ENCODE results near the gene PARK7. TPM values are rescaled to one million over a fixed set of nuclear protein-coding genes. Genes with fewer than 3 reads are reported as not detected.
A peak's percentile ranks its signal among the peaks of the same experiment; 100 is the strongest.

PARK7 gene
- total RNA-seq, 1 experiment from 2014 or later: 352 TPM

GRCh38 chr1:8016210-8016894, 54.8 kb downstream of the PARK7 start:
- POLR2A ChIA-PET (ENCODE audit: low non-redundant PET): no interaction called here

GRCh38 chr1:8016895-8017241, 55.4 kb downstream of the PARK7 start:
- ChIA-PET CTCF (interaction anchor here (0.5 to 3.7 kb wide), 6 partner anchors 41 to 703 kb away, joined by 3 to 26 read pairs (median 6); no protein-coding TSS in a partner anchor), POLR2A (ENCODE audit: low non-redundant PET) (no interaction called here)
- no peak for DNase-seq (ENCODE audit: low spot score)
- BruUV-seq (replicated peaks): no TSS peak
- no peak for TF ChIP-seq CTCF (conservative IDR thresholded peaks at IDR 0.05; ENCODE audit: low read depth, low read length)
- TF ChIP-seq EZH2 (IDR thresholded peaks at IDR 0.05; ENCODE audit: borderline replicate concordance, low read depth, low read length, poor library complexity, severe bottlenecking): no peak
- no peaks in the 10 kb centered on the region for H3K27me3 ChIP-seq (replicated peaks; ENCODE audit: insufficient read depth, low read depth, low read length, poor library complexity)
- H3K9me3 ChIP-seq (ENCODE audit: low read depth, low read length, poor library complexity, severe bottlenecking): no peaks in the 10 kb centered on the region
- intact Hi-C loops (cut with micrococcal nuclease; ENCODE audit: unreplicated experiment): loop anchor here (1.0 to 10.0 kb wide), 2 partner anchors 297 to 328 kb away; no protein-coding TSS in a partner anchor
- H3K27ac ChIP-seq (ENCODE audit: low read depth, low read length, poor library complexity, severe bottlenecking): no peak overlapping the region
- H3K4me3 ChIP-seq (ENCODE audit: low read depth, low read length, poor library complexity, severe bottlenecking): no peak overlapping the region
- H3K4me1 ChIP-seq (ENCODE audit: insufficient read depth, low read length, poor library complexity, severe bottlenecking): peaks cover 72% of the 10 kb centered on the region
- H3K36me3 ChIP-seq (ENCODE audit: insufficient read depth, low read length, poor library complexity, severe bottlenecking): peaks cover 30% of the 10 kb centered on the region

More at GRCh38 chr1:8016210-8016894, 54.8 kb downstream of the PARK7 start:
- Histone ChIP-seq H3K36me3 (ENCODE audit: insufficient read depth, low read length, poor library complexity, severe bottlenecking) (peaks cover 33% of the 10 kb centered on the region), H3K4me1 (ENCODE audit: insufficient read depth, low read length, poor library complexity, severe bottlenecking) (peaks cover 67% of the 10 kb centered on the region), H3K27ac (ENCODE audit: low read depth, low read length, poor library complexity, severe bottlenecking) (peak overlapping the region; percentile 43), H3K27me3 (replicated peaks; ENCODE audit: insufficient read depth, low read depth, low read length, poor library complexity) (no peaks in the 10 kb centered on the region), H3K9me3 (ENCODE audit: low read depth, low read length, poor library complexity, severe bottlenecking) (no peaks in the 10 kb centered on the region), H3K4me3 (ENCODE audit: low read depth, low read length, poor library complexity, severe bottlenecking) (no peak overlapping the region)
- DNase-seq (ENCODE audit: low spot score): no peak
- intact Hi-C loops (cut with micrococcal nuclease; ENCODE audit: unreplicated experiment): loop anchor here (1.0 to 10.0 kb wide), 2 partner anchors 298 to 328 kb away; no protein-coding TSS in a partner anchor
- CTCF ChIA-PET: interaction anchor here (0.6 to 3.7 kb wide), 7 partner anchors 41 to 703 kb away, joined by 3 to 50 read pairs (median 6); no protein-coding TSS in a partner anchor
- TF ChIP-seq EZH2 (IDR thresholded peaks at IDR 0.05; ENCODE audit: borderline replicate concordance, low read depth, low read length, poor library complexity, severe bottlenecking) (no peak), CTCF (conservative IDR thresholded peaks at IDR 0.05; ENCODE audit: low read depth, low read length) (0 out of 2 replicates have a peak, but pooled peaks have one; percentile 15)
- no TSS peak for BruUV-seq (replicated peaks)

- DNase-seq (ENCODE audit: low spot score): peak; percentile 73
- TF ChIP-seq EZH2 (IDR thresholded peaks at IDR 0.05; ENCODE audit: borderline replicate concordance, low read depth, low read length, poor library complexity, severe bottlenecking) (no peak), CTCF (conservative IDR thresholded peaks at IDR 0.05; ENCODE audit: low read depth, low read length) (no peak)
- Histone ChIP-seq H3K4me3 (ENCODE audit: low read depth, low read length, poor library complexity, severe bottlenecking) (no peak overlapping the region), H3K4me1 (ENCODE audit: insufficient read depth, low read length, poor library complexity, severe bottlenecking) (peaks cover 79% of the 10 kb centered on the region), H3K36me3 (ENCODE audit: insufficient read depth, low read length, poor library complexity, severe bottlenecking) (peaks cover 23% of the 10 kb centered on the region), H3K9me3 (ENCODE audit: low read depth, low read length, poor library complexity, severe bottlenecking) (no peaks in the 10 kb centered on the region), H3K27ac (ENCODE audit: low read depth, low read length, poor library complexity, severe bottlenecking) (peak overlapping the region; percentile 20), H3K27me3 (replicated peaks; ENCODE audit: insufficient read depth, low read depth, low read length, poor library complexity) (no peaks in the 10 kb centered on the region)
- ChIA-PET CTCF (interaction anchor here (0.5 to 3.7 kb wide), 2 partner anchors 188 to 297 kb away, joined by 9 to 26 read pairs; no protein-coding TSS in a partner anchor), POLR2A (ENCODE audit: low non-redundant PET) (interaction anchor here (0.6 kb wide), 1 partner anchor 38 kb away, joined by 3 read pairs; no protein-coding TSS in a partner anchor)
- no TSS peak for BruUV-seq (replicated peaks)
- intact Hi-C loops (cut with micrococcal nuclease; ENCODE audit: unreplicated experiment): loop anchor here (10.0 kb wide), 1 partner anchor 327 kb away; no protein-coding TSS in a partner anchor
These were observed 56.1 kb downstream of the PARK7 start for GRCh38 chr1:8017495-8018197.
